Osteoblast (primary cell): ENCODE data around the gene VPS37B. TPM values are rescaled to one million over a fixed set of nuclear protein-coding genes. Genes with fewer than 3 reads are reported as not detected.
A peak's percentile ranks its signal among the peaks of the same experiment; 100 is the strongest.

Experiments
- DNase-seq: peaks from one replicate; pipeline ENCODE4 v3.0.0; 2011; ENCODE audit warnings: low spot score, mixed read lengths; ENCODE audit not compliant: insufficient read length; ENCODE audit errors: missing footprints
- H2AFZ ChIP-seq: 2 replicates; pipeline ENCODE4 v1.6.0; 2011; ENCODE audit warnings: mild to moderate bottlenecking, low read length
- H3K27ac ChIP-seq: 2 replicates; pipeline ENCODE4 v1.5.1; 2011; ENCODE audit warnings: mild to moderate bottlenecking, low read depth, low read length, moderate library complexity
- H3K27me3 ChIP-seq: 2 replicates; pipeline ENCODE4 v1.6.0; 2012; ENCODE audit warnings: mild to moderate bottlenecking, control low read depth, inconsistent platforms, low read length, moderate library complexity; ENCODE audit not compliant: insufficient read depth
- H3K36me3 ChIP-seq: 2 replicates; pipeline ENCODE4 v1.5.1; 2011; ENCODE audit warnings: mild to moderate bottlenecking, low read length, control low read depth, moderate library complexity; ENCODE audit not compliant: insufficient read depth
- H3K4me1 ChIP-seq: 2 replicates; pipeline ENCODE4 v1.5.1; 2011; ENCODE audit warnings: mild to moderate bottlenecking, low read length, control low read depth, moderate library complexity; ENCODE audit not compliant: insufficient read depth
- H3K4me2 ChIP-seq: 2 replicates; pipeline ENCODE4 v1.6.0; 2011; ENCODE audit warnings: mild to moderate bottlenecking, low read length; ENCODE audit not compliant: insufficient read depth
- H3K4me3 ChIP-seq: fragments of 200-600 bp; sonication (generic); 3 replicates; pipeline ENCODE4 v1.5.1; 2012; ENCODE audit warnings: mild to moderate bottlenecking, low read length, inconsistent platforms; ENCODE audit not compliant: insufficient read depth
- H3K79me2 ChIP-seq: 2 replicates; pipeline ENCODE4 v1.6.0; 2012; ENCODE audit warnings: mild to moderate bottlenecking, low read length, control low read depth, inconsistent platforms; ENCODE audit not compliant: insufficient read depth
- H3K9me3 ChIP-seq: 2 replicates; pipeline ENCODE4 v1.5.1; 2011; ENCODE audit warnings: low read depth, low read length, control low read depth
- H4K20me1 ChIP-seq: 2 replicates; pipeline ENCODE4 v1.6.0; 2012; ENCODE audit warnings: mild to moderate bottlenecking, low read length, control low read depth; ENCODE audit not compliant: insufficient read depth
- total RNA-seq: library from RNA; depleted of rRNA; stranded (reverse); fragments of >200 nt; gene quantifications from 2 replicates; pipeline ENCODE4 v1.2.3, GENCODE V29; 2012
- TF ChIP-seq, protein P1 (sequence below): IDR thresholded peaks from 2 replicates; pipeline ENCODE4 v1.5.1; 2011; ENCODE audit warnings: mild to moderate bottlenecking, low read depth, low read length, moderate library complexity; ENCODE audit errors: extremely low read depth

The VPS37B gene
- total RNA-seq, 1 donor = 19.2 TPM

DNA sequence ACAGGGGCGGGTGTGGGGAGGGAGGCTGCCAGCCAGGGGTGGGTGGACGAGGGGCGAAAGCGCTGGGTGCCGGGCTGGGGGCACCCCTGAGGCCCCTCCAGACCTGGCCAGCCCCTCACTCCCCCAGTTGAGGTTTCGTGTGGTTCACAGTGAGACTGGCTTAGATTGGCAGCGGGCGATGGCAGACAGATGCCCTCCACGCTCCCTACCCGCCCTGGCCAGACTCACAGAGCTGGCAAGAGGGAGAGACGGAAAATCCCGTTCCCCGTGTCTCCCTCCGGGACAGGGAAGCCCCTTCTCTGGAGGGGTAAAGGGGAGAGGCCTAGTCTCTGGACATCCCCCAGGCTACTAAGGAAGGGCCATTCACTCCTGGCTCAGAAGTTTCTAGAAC lies 33.2 kb upstream of the VPS37B start:
- TF ChIP-seq, protein P1, sequence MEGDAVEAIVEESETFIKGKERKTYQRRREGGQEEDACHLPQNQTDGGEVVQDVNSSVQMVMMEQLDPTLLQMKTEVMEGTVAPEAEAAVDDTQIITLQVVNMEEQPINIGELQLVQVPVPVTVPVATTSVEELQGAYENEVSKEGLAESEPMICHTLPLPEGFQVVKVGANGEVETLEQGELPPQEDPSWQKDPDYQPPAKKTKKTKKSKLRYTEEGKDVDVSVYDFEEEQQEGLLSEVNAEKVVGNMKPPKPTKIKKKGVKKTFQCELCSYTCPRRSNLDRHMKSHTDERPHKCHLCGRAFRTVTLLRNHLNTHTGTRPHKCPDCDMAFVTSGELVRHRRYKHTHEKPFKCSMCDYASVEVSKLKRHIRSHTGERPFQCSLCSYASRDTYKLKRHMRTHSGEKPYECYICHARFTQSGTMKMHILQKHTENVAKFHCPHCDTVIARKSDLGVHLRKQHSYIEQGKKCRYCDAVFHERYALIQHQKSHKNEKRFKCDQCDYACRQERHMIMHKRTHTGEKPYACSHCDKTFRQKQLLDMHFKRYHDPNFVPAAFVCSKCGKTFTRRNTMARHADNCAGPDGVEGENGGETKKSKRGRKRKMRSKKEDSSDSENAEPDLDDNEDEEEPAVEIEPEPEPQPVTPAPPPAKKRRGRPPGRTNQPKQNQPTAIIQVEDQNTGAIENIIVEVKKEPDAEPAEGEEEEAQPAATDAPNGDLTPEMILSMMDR = no peak
- Histone ChIP-seq H3K4me3 (no peak overlapping the region), H2AFZ (no peak overlapping the region), H3K36me3 (peaks cover 8% of the 10 kb centered on the region), H3K4me1 (no peaks in the 10 kb centered on the region), H3K9me3 (no peaks in the 10 kb centered on the region), H4K20me1 (no peaks in the 10 kb centered on the region), H3K4me2 (no peak overlapping the region), H3K79me2 (no peaks in the 10 kb centered on the region), H3K27me3 (no peaks in the 10 kb centered on the region), H3K27ac (no peak overlapping the region)
- DNase-seq = peak; percentile 34

DNA sequence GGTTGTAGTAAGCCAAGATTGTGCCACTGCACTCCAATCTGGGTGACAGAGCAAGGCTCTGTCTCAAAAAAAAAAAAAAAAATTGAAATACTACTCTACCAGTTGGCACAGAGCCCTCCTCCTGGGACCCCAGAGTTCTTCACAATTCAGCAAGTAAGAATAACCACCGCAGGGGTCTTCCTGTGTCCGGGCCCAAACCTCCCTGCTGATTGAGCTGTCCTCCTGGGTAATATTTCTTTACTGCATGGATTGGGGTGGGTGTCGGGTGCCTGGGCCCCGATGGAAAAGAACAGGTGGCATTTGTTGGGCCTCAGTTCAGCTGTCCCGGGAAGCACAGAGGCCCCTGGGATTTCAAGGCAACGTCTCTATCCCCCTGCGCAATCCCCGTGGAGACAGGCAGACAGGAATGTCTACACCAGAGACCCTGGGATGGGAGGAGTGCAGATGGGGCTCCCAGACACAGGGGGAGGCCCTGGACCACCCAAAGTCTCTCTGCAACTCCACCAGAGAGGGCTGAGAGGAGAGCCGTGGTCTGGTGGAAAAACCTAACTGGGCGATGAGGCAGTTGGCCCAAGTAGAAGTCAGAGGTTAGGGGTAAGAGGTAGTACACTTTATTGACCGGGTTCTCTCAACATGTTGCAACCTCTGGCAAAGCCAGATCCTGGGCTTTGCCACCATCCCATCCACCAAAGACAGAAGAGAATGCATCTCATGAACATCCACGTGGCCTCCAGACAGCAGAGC lies 32.7 kb upstream of the VPS37B start:
- Histone ChIP-seq H3K27ac (no peak overlapping the region), H3K27me3 (no peaks in the 10 kb centered on the region), H3K9me3 (no peaks in the 10 kb centered on the region), H3K4me2 (no peak overlapping the region), H3K4me3 (no peak overlapping the region), H4K20me1 (no peaks in the 10 kb centered on the region), H3K4me1 (no peaks in the 10 kb centered on the region), H3K79me2 (no peaks in the 10 kb centered on the region), H2AFZ (no peak overlapping the region), H3K36me3 (peaks cover 8% of the 10 kb centered on the region)
- TF ChIP-seq, protein P1 = no peak
- DNase-seq = peak; percentile 31

DNA sequence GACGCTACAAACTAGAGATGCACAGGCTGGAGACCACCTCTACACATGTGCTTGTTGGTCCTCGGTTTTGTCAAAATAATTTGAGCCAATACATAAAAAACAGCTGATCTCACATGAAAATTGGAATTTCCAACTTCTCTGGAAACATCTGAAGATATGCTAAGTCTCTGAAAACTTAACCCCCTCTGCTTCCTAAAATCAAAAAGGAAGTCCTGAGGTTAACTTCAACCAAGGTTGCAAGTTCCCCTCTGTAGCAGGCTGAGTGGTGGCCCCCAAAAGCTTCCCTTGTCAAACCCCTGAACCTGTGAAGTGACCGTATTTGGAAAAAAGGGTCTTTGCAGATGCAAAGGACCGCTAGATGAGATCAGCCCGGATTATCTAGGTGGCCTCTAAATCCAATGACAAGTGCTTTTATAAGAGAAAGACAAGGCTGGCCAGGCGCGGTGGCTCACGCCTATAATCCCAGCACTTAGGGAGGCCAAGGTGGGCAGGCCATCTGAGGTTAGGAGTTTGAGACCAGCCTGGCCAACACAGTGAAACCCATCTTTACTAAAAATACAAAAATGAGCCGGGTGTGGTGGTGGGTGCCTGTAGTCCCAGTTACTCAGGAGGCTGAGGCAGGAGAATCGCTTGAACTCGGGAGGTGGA lies 32.0 kb upstream of the VPS37B start:
- Histone ChIP-seq H3K4me1 (no peaks in the 10 kb centered on the region), H3K4me3 (no peak overlapping the region), H3K36me3 (peaks cover 6% of the 10 kb centered on the region), H3K79me2 (no peaks in the 10 kb centered on the region), H3K27ac (no peak overlapping the region), H4K20me1 (no peaks in the 10 kb centered on the region), H3K9me3 (no peaks in the 10 kb centered on the region), H2AFZ (no peak overlapping the region), H3K27me3 (no peaks in the 10 kb centered on the region), H3K4me2 (no peak overlapping the region)
- TF ChIP-seq, protein P1 = no peak
- DNase-seq = no peak

DNA sequence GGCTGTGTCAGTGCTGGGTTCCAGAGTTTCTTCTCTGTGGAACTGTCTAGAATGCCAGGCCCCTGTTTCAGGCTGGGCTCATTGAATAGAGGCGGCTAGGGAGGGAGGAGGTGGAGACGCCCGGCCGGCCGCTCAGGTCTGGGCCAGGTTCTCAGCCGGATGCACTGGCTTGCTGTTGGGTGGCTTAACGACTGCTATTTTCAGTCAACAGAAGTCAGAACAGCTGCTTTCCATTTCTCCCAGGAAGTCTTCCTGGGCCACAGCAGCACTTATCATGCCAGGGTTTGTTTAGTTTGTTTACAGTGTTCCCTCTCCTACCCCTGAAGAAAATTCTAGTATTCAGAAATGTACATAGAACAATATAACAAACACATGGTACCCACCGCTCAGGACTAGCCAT lies 26.0 kb upstream of the VPS37B start:
- peak; percentile 71 for DNase-seq
- no peaks in the 10 kb centered on the region for H3K79me2 ChIP-seq
- no peaks in the 10 kb centered on the region for H3K9me3 ChIP-seq
- TF ChIP-seq, protein P1 = no peak
- peaks cover 4% of the 10 kb centered on the region for H4K20me1 ChIP-seq
- H3K36me3 ChIP-seq = no peaks in the 10 kb centered on the region
- no peak overlapping the region for H3K4me2 ChIP-seq
- H3K4me3 ChIP-seq = no peak overlapping the region
- no peaks in the 10 kb centered on the region for H3K4me1 ChIP-seq
- no peaks in the 10 kb centered on the region for H3K27me3 ChIP-seq
- H3K27ac ChIP-seq = no peak overlapping the region
- no peak overlapping the region for H2AFZ ChIP-seq
